Neural crest cell (in vitro differentiated cells): ENCODE data around the gene FAM240A. TPM values are rescaled to one million over a fixed set of nuclear protein-coding genes. Genes with fewer than 3 reads are reported as not detected.

Experiments used
- total RNA-seq: library from RNA; stranded (reverse); gene quantifications from 2 replicates; pipeline ENCODE4 v1.2.1, GENCODE V29; 2021

FAM240A gene
- total RNA-seq, 1 donor from 2014 or later, result not detected

Other genes starting within 250 kb of the FAM240A start
- not detected in 2 replicates for gene CCR5, start 241.6 kb upstream of the FAM240A start, total RNA-seq
- gene CCRL2, start 205.3 kb upstream of the FAM240A start, total RNA-seq, result not detected in 2 replicates
- not detected in 2 replicates for gene LTF, start 147.6 kb upstream of the FAM240A start, total RNA-seq
- not detected in 2 replicates for gene RTP3, start 114.5 kb upstream of the FAM240A start, total RNA-seq
- 0.12 TPM in 1 of 2 replicates, not detected in the other for gene LRRC2, start 46.2 kb upstream of the FAM240A start, total RNA-seq
- 0.16 and 0.26 TPM in 2 replicates for gene ALS2CL, start 81.2 kb downstream of the FAM240A start, total RNA-seq
- 0.30 TPM in 1 of 2 replicates, not detected in the other for gene TMIE, start 88.9 kb downstream of the FAM240A start, total RNA-seq
- 0.35 and 0.39 TPM in 2 replicates for gene PRSS50, start 105.3 kb downstream of the FAM240A start, total RNA-seq